CD4-positive, alpha-beta T cell treated with Interleukin-12 subunit alpha and Interleukin-12 subunit beta, for 1 hour (primary cell): ENCODE measurements around the gene COL4A2.
"Not testable (repeated sequence)": the region's sequence is repeated elsewhere in the genome, so short reads cannot be mapped to it uniquely, and the experiment has no call there.

Source experiments
- DNase-seq: peaks from one replicate; pipeline ENCODE4 v3.0.0-alpha.2; 2020

COL4A2 gene

GRCh38 chr13:110387451-110388107 lies 80.5 kb downstream of the COL4A2 start:
- no peak for DNase-seq

GRCh38 chr13:110388108-110388943 lies 81.2 kb downstream of the COL4A2 start:
- DNase-seq = no peak

GRCh38 chr13:110390567-110390966 lies 83.5 kb downstream of the COL4A2 start:
- no peak for DNase-seq

- no peak for DNase-seq
Observed at GRCh38 chr13:110391273-110391672, 84.2 kb downstream of the COL4A2 start.

GRCh38 chr13:110392510-110393240 lies 85.6 kb downstream of the COL4A2 start:
- no peak for DNase-seq

GRCh38 chr13:110393761-110394160 lies 86.7 kb downstream of the COL4A2 start:
- no peak for DNase-seq

GRCh38 chr13:110394371-110394841 lies 87.3 kb downstream of the COL4A2 start:
- DNase-seq = no peak

GRCh38 chr13:110395616-110396015 lies 88.5 kb downstream of the COL4A2 start:
- not testable (repeated sequence) for DNase-seq

- DNase-seq = no peak
Observed at GRCh38 chr13:110396476-110396875, 89.4 kb downstream of the COL4A2 start.

GRCh38 chr13:110396913-110397381 lies 89.9 kb downstream of the COL4A2 start:
- DNase-seq = no peak

- no peak for DNase-seq
Observed at GRCh38 chr13:110397436-110398115, 90.5 kb downstream of the COL4A2 start.

- no peak for DNase-seq
Observed at GRCh38 chr13:110398564-110399507, 91.8 kb downstream of the COL4A2 start.

GRCh38 chr13:110399801-110400200 lies 92.7 kb downstream of the COL4A2 start:
- DNase-seq = no peak

- no peak for DNase-seq
Observed at GRCh38 chr13:110400786-110401533, 93.9 kb downstream of the COL4A2 start.

- DNase-seq = no peak
Observed at GRCh38 chr13:110402299-110403069, 95.4 kb downstream of the COL4A2 start.

GRCh38 chr13:110403315-110403714 lies 96.2 kb downstream of the COL4A2 start:
- DNase-seq = no peak

GRCh38 chr13:110403721-110404120 lies 96.6 kb downstream of the COL4A2 start:
- no peak for DNase-seq

GRCh38 chr13:110404321-110404720 lies 97.2 kb downstream of the COL4A2 start:
- no peak for DNase-seq

GRCh38 chr13:110405597-110406450 lies 98.7 kb downstream of the COL4A2 start:
- no peak for DNase-seq
